Mesothelial cell of epicardium (in vitro differentiated cells): ENCODE results near the gene DNAH8. TPM values are rescaled to one million over a fixed set of nuclear protein-coding genes. Genes with fewer than 3 reads are reported as not detected.

Experiments used
- DNase-seq, 2 experiments: peaks; one replicate each; pipeline ENCODE4 v3.0.0; 2021; ENCODE audit warnings: low spot score in 2 of 2; ENCODE audit not compliant: unreplicated experiment in 2 of 2
- H3K27ac Mint-ChIP-seq: 2 replicates; pipeline ENCODE4 v1.8.0; 2021; ENCODE audit warnings: mixed read lengths
- H3K27me3 Mint-ChIP-seq: 2 replicates; pipeline ENCODE4 v1.8.0; 2021; ENCODE audit warnings: low read depth, mixed read lengths
- H3K36me3 Mint-ChIP-seq: 2 replicates; pipeline ENCODE4 v1.8.0; 2021; ENCODE audit warnings: mixed read lengths
- H3K4me1 Mint-ChIP-seq: 2 replicates; pipeline ENCODE4 v1.8.0; 2021; ENCODE audit warnings: mixed read lengths
- H3K4me3 Mint-ChIP-seq: 2 replicates; pipeline ENCODE4 v1.8.0; 2021; ENCODE audit warnings: mild to moderate bottlenecking, moderate library complexity, mixed read lengths
- H3K9me3 Mint-ChIP-seq: 2 replicates; pipeline ENCODE4 v1.8.0; 2021; ENCODE audit warnings: mixed read lengths
- CTCF ChIP-seq: fragments of 200-600 bp; sonication (generic); IDR thresholded peaks from one replicate; pipeline ENCODE4 v1.5.0; 2021; ENCODE audit warnings: antibody characterized with exemption; ENCODE audit not compliant: unreplicated experiment
- total RNA-seq: library from RNA; stranded (reverse); gene quantifications from 3 replicates; pipeline ENCODE4 v1.2.1, GENCODE V29; 2021

Gene DNAH8
- total RNA-seq, 1 donor from 2014 or later: 0.25 TPM

- TF ChIP-seq CTCF: no peak
- Mint-ChIP-seq H3K36me3 (no peaks in the 10 kb centered on the region), H3K9me3 (no peaks in the 10 kb centered on the region), H3K27ac (no peak overlapping the region), H3K27me3 (peaks cover 6% of the 10 kb centered on the region), H3K4me1 (no peaks in the 10 kb centered on the region), H3K4me3 (no peak overlapping the region)
- no peak for DNase-seq
These were observed 103.6 kb downstream of the DNAH8 start for GRCh38 chr6:38818691-38819090.

GRCh38 chr6:38822963-38823362 lies 107.9 kb downstream of the DNAH8 start:
- H3K4me3 Mint-ChIP-seq: no peak overlapping the region
- H3K27ac Mint-ChIP-seq: no peak overlapping the region
- H3K36me3 Mint-ChIP-seq: no peaks in the 10 kb centered on the region
- no peak for DNase-seq
- H3K27me3 Mint-ChIP-seq: no peaks in the 10 kb centered on the region
- TF ChIP-seq CTCF: no peak
- no peaks in the 10 kb centered on the region for H3K4me1 Mint-ChIP-seq
- peaks cover 10% of the 10 kb centered on the region for H3K9me3 Mint-ChIP-seq

- H3K4me3 Mint-ChIP-seq: no peak overlapping the region
- peaks cover 18% of the 10 kb centered on the region for H3K9me3 Mint-ChIP-seq
- TF ChIP-seq CTCF: no peak
- H3K4me1 Mint-ChIP-seq: no peaks in the 10 kb centered on the region
- no peak overlapping the region for H3K27ac Mint-ChIP-seq
- no peaks in the 10 kb centered on the region for H3K27me3 Mint-ChIP-seq
- H3K36me3 Mint-ChIP-seq: no peaks in the 10 kb centered on the region
- no peak for DNase-seq
These were observed 109.3 kb downstream of the DNAH8 start for GRCh38 chr6:38824243-38824894.

GRCh38 chr6:38827024-38827423 lies 111.9 kb downstream of the DNAH8 start:
- H3K27me3 Mint-ChIP-seq: no peaks in the 10 kb centered on the region
- DNase-seq: no peak
- no peaks in the 10 kb centered on the region for H3K36me3 Mint-ChIP-seq
- no peak overlapping the region for H3K27ac Mint-ChIP-seq
- no peaks in the 10 kb centered on the region for H3K4me1 Mint-ChIP-seq
- no peak for TF ChIP-seq CTCF
- H3K4me3 Mint-ChIP-seq: no peak overlapping the region
- H3K9me3 Mint-ChIP-seq: peaks cover 24% of the 10 kb centered on the region

GRCh38 chr6:38831865-38832264 lies 116.8 kb downstream of the DNAH8 start:
- H3K4me3 Mint-ChIP-seq: no peak overlapping the region
- H3K36me3 Mint-ChIP-seq: no peaks in the 10 kb centered on the region
- DNase-seq: no peak
- no peak for TF ChIP-seq CTCF
- H3K27ac Mint-ChIP-seq: no peak overlapping the region
- no peaks in the 10 kb centered on the region for H3K4me1 Mint-ChIP-seq
- H3K9me3 Mint-ChIP-seq: peaks cover 18% of the 10 kb centered on the region
- peaks cover 4% of the 10 kb centered on the region for H3K27me3 Mint-ChIP-seq

GRCh38 chr6:38833320-38833719 lies 118.2 kb downstream of the DNAH8 start:
- Mint-ChIP-seq H3K9me3 (peaks cover 14% of the 10 kb centered on the region), H3K27ac (no peak overlapping the region), H3K27me3 (peaks cover 4% of the 10 kb centered on the region), H3K36me3 (no peaks in the 10 kb centered on the region), H3K4me3 (no peak overlapping the region), H3K4me1 (no peaks in the 10 kb centered on the region)
- no peak for TF ChIP-seq CTCF
- DNase-seq: no peak
